Measurements from ENCODE around the gene YPEL2. TPM values are rescaled to one million over a fixed set of nuclear protein-coding genes. Genes with fewer than 3 reads are reported as not detected.

Gene YPEL2
- total RNA-seq, 6 experiments from 2014 or later, result 2.9 to 8.8 (median 4.6) TPM

DNA sequence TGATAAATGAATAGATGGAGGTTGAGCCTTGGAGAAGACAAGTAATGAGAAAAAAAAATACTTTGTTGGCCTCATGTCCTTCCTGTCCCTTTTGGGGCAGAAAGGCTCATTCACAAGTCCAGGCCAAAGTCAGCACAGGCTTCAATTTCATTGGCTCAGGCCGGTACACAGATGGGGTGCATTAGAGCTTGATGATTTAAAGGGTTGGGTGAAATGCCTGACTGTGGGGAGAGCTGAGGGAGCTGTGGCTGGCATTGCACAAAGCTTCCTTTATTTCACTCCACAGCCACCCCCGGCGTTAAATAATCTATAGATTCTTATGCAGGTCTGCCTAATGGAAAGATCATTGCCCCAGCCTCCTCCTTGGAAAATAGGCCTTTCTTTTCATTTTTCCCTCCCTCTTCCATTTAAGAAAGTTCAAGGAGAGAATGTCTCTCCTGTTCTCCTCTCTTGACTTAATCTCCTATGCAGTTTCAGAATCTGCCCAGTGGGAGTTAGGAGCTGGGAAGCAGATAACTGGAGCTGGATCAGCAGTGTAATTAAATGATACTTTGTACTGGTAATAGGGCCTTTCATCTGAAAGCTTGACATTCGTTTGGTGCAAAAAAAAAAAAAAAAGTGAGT lies 24.4 kb downstream of the YPEL2 start:
- no peak for DNase-seq
- H3K27me3 Mint-ChIP-seq (ENCODE audit: insufficient read depth), result no peaks in the 10 kb centered on the region; the same call in 1 of the 2 replicates
- TF ChIP-seq, protein P1, sequence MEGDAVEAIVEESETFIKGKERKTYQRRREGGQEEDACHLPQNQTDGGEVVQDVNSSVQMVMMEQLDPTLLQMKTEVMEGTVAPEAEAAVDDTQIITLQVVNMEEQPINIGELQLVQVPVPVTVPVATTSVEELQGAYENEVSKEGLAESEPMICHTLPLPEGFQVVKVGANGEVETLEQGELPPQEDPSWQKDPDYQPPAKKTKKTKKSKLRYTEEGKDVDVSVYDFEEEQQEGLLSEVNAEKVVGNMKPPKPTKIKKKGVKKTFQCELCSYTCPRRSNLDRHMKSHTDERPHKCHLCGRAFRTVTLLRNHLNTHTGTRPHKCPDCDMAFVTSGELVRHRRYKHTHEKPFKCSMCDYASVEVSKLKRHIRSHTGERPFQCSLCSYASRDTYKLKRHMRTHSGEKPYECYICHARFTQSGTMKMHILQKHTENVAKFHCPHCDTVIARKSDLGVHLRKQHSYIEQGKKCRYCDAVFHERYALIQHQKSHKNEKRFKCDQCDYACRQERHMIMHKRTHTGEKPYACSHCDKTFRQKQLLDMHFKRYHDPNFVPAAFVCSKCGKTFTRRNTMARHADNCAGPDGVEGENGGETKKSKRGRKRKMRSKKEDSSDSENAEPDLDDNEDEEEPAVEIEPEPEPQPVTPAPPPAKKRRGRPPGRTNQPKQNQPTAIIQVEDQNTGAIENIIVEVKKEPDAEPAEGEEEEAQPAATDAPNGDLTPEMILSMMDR (IDR thresholded peaks at IDR 0.05), result no peak
- H3K4me3 Mint-ChIP-seq, result no peak overlapping the region
- no peak overlapping the region for H3K27ac Mint-ChIP-seq
- no peaks in the 10 kb centered on the region for H3K9me3 Mint-ChIP-seq
- H3K4me1 Mint-ChIP-seq (ENCODE audit: low read depth), result peaks cover 47% of the 10 kb centered on the region
- H3K36me3 Mint-ChIP-seq (ENCODE audit: low read depth), result peaks cover 25% of the 10 kb centered on the region

DNA sequence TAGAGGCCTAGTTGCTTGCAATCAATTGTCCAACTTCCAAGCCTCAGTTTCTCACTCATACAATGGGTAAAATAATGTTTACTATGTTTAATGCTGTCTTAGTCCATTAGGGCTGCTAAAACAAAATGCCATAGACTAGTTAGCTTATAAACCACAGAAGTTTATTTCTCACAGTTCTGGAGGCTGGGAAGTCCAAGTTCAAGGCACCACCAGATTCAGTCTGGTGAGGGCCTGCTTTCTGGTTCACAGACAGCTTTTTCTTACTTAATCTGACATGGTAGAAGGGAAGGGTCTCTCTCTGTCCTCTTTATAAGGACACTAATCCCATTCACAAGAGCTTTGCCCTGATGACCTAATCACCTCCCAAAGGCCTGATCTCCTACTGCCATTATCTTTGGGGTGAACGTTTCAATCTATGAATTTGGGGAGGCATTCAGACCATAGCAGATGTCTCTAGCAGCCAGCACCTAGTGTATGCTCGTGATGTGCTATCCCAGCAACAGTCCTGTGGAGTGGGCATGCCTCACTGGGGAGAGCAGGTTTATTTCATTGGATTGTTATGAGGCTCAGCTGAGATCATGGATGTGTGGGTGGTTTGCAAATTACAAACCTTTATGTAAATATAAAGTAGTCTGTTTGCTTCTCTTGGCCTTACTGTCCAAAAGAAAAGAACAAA lies 25.2 kb downstream of the YPEL2 start:
- H3K4me1 Mint-ChIP-seq (ENCODE audit: low read depth), result peaks cover 56% of the 10 kb centered on the region
- no peak overlapping the region for H3K4me3 Mint-ChIP-seq
- no peaks in the 10 kb centered on the region for H3K9me3 Mint-ChIP-seq
- peak overlapping the region; percentile 3; the same call in 1 of the 2 replicates for H3K27ac Mint-ChIP-seq
- TF ChIP-seq, protein P1 (IDR thresholded peaks at IDR 0.05), result no peak
- no peak for DNase-seq
- peaks cover 25% of the 10 kb centered on the region for H3K36me3 Mint-ChIP-seq (ENCODE audit: low read depth)
- no peaks in the 10 kb centered on the region; the same call in 1 of the 2 replicates for H3K27me3 Mint-ChIP-seq (ENCODE audit: insufficient read depth)

DNA sequence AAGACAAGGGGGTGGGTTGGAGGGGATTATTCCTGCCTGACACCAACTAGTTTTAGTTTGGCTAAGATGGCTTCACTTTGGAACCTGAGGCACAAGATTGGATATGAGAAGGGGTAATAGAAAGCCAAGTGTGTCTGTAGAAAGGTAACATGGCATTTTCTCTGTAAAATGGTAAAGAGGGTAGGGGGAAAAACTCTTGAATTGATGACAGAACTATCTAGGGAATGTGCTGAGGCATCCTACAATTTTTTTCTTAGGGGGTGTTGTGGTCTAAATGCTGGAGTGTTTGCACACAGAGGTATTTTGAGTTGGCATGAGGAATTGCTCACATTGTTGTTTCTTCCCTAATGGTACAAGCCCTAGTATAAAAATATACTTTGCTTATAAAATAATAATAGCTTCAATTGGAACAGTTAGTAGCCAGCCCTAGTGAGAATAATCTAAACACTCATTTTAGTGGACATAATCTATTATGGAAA lies 25.8 kb downstream of the YPEL2 start:
- TF ChIP-seq, protein P1 (IDR thresholded peaks at IDR 0.05), result no peak
- Mint-ChIP-seq H3K36me3 (ENCODE audit: low read depth) (peaks cover 25% of the 10 kb centered on the region), H3K4me3 (no peak overlapping the region), H3K9me3 (no peaks in the 10 kb centered on the region), H3K4me1 (ENCODE audit: low read depth) (peaks cover 61% of the 10 kb centered on the region), H3K27me3 (ENCODE audit: insufficient read depth) (no peaks in the 10 kb centered on the region; the same call in 1 of the 2 replicates), H3K27ac (peak overlapping the region; percentile 75; the same call in 1 of the 2 replicates)
- no peak for DNase-seq

DNA sequence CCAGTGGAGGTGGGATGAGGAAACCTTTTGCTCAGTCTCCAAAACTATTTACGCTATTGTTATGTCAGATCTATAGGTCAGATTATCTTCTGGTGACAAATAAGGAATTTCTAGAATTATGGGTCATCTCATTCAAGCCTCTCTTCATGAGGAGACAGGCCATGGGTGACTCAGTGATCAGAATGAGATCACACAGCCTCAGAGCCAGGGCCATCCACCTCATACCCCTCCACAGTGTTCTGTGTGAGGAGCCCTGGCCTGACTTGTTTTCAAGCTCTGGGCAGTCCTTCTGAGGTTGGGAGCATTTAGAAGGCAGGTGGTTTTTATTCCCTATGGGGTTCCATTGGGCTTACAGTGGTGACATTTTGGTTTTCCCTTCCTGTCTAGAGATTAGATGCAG lies 26.5 kb downstream of the YPEL2 start:
- peak; percentile 78 for DNase-seq
- peak overlapping the region; percentile 28 for H3K4me3 Mint-ChIP-seq
- H3K36me3 Mint-ChIP-seq (ENCODE audit: low read depth), result peaks cover 25% of the 10 kb centered on the region
- H3K9me3 Mint-ChIP-seq, result no peaks in the 10 kb centered on the region
- TF ChIP-seq, protein P1 (IDR thresholded peaks at IDR 0.05), result no peak
- H3K27me3 Mint-ChIP-seq (ENCODE audit: insufficient read depth), result no peaks in the 10 kb centered on the region; the same call in 1 of the 2 replicates
- H3K4me1 Mint-ChIP-seq (ENCODE audit: low read depth), result peaks cover 68% of the 10 kb centered on the region
- peak overlapping the region; percentile 75 for H3K27ac Mint-ChIP-seq

DNA sequence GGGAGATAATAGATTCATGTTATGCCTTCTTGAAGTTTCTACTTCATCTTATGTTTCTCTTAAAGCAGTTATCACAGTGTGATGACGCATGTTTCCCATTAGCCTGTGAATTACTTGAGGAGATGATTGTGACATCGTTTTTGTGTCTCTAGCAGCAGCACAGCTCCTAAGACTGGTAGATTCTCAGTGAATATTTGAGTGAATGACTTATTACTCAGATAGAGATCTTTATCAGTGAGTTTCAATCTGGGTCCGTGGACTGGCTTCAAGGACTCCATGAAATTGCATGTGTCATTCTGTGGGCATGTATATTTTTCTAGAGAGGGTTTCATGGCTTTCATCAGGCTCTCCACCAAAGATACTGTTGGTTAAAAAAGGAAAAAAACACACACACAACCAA lies 29.9 kb downstream of the YPEL2 start:
- Mint-ChIP-seq H3K36me3 (ENCODE audit: low read depth) (peaks cover 5% of the 10 kb centered on the region; the same call in 1 of the 2 replicates), H3K9me3 (no peaks in the 10 kb centered on the region), H3K27ac (peak overlapping the region; percentile 94), H3K27me3 (ENCODE audit: insufficient read depth) (no peaks in the 10 kb centered on the region), H3K4me1 (ENCODE audit: low read depth) (peaks cover 67% of the 10 kb centered on the region), H3K4me3 (peak overlapping the region; percentile 75)
- TF ChIP-seq, protein P1 (IDR thresholded peaks at IDR 0.05), result no peak
- peak; percentile 97 for DNase-seq

Data from HFFc6 (cell line).